ENCODE data around the gene CDH5.

The CDH5 gene

GRCh38 chr16:66354034-66354909 lies 12.2 kb upstream of the CDH5 start:
- DNase-seq = no peak

GRCh38 chr16:66355526-66355925 lies 11.0 kb upstream of the CDH5 start:
- DNase-seq = no peak

- DNase-seq = peak; percentile 53
Measured at GRCh38 chr16:66357523-66357928, 9.0 kb upstream of the CDH5 start.

- DNase-seq = no peak
Measured at GRCh38 chr16:66358231-66358630, 8.3 kb upstream of the CDH5 start.

- DNase-seq = no peak
Measured at GRCh38 chr16:66359012-66359411, 7.5 kb upstream of the CDH5 start.

- DNase-seq = no peak
Measured at GRCh38 chr16:66359811-66360608, 6.5 kb upstream of the CDH5 start.

GRCh38 chr16:66360624-66361324 lies 5.7 kb upstream of the CDH5 start:
- DNase-seq = no peak

GRCh38 chr16:66361604-66362135 lies 4.8 kb upstream of the CDH5 start:
- no peak for DNase-seq

- DNase-seq = no peak
Measured at GRCh38 chr16:66363211-66363777, 3.2 kb upstream of the CDH5 start.

GRCh38 chr16:66364117-66364958 lies 2.2 kb upstream of the CDH5 start:
- DNase-seq = no peak

GRCh38 chr16:66364959-66365306 lies 1.6 kb upstream of the CDH5 start:
- no peak for DNase-seq

- DNase-seq = no peak
Measured at GRCh38 chr16:66365651-66366050, 840 bp upstream of the CDH5 start.

GRCh38 chr16:66367968-66368891 lies 1.7 kb downstream of the CDH5 start:
- DNase-seq = no peak

GRCh38 chr16:66369055-66369592 lies 2.6 kb downstream of the CDH5 start:
- DNase-seq = no peak

GRCh38 chr16:66370786-66371684 lies 4.5 kb downstream of the CDH5 start:
- no peak for DNase-seq

- no peak for DNase-seq
Measured at GRCh38 chr16:66372078-66372897, 5.8 kb downstream of the CDH5 start.

GRCh38 chr16:66372898-66373155 lies 6.3 kb downstream of the CDH5 start:
- no peak for DNase-seq

- no peak for DNase-seq
Measured at GRCh38 chr16:66373667-66374066, 7.2 kb downstream of the CDH5 start.

GRCh38 chr16:66374176-66374575 lies 7.7 kb downstream of the CDH5 start:
- no peak for DNase-seq
